Measurements from ENCODE around the gene GPR180.
A peak's percentile ranks its signal among the peaks of the same experiment; 100 is the strongest.

DNA sequence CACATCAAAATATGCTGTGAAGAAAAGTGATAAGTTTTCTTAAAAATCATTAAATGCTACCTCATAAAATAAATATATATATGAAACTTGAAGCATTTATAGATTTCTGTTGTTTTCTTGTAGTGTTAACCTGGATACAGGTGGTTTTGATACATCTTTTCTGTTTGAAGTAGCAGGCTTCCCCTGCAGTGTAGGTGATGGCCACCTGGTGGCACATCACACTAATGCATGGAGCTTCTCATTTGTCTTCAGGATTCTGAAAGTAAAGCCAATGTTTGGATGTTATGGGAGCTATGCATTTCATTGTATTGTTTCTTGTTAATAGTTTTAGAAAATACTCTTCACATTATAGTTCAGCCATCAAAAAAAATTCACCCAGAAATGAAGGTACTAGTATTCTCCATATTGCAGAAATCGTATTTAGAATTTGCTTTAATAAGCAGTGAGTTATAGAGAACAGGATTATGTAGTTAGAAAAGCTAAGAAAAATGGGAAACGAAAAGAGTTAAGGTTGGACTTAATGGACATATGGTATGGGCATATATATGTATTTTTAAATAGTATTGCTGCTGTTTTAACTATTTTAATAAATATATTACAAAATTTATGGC, 18.7 kb downstream of the GPR180 start:
- no peak for TF ChIP-seq REST (IDR thresholded peaks at IDR 0.05; ENCODE audit: low read depth)
- TF ChIP-seq EP300 (IDR thresholded peaks at IDR 0.05; ENCODE audit: borderline replicate concordance) = no peak
- TF ChIP-seq, protein P1, sequence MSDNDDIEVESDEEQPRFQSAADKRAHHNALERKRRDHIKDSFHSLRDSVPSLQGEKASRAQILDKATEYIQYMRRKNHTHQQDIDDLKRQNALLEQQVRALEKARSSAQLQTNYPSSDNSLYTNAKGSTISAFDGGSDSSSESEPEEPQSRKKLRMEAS (IDR thresholded peaks at IDR 0.05) = no peak
- TF ChIP-seq CEBPB (IDR thresholded peaks at IDR 0.05) = no peak
- TF ChIP-seq RAD21 (IDR thresholded peaks at IDR 0.05; ENCODE audit: low read depth) = peak; percentile 40; the same call in 1 of the 2 replicates

Measured in Ishikawa (cell line).